IMR-90 (cell line): ENCODE results near the gene RPN1. TPM values are rescaled to one million over a fixed set of nuclear protein-coding genes. Genes with fewer than 3 reads are reported as not detected.

Experiments
- ATAC-seq: fragments of 200-7000 bp; cut with Tn5 transposase; 2 replicates; pipeline ENCODE4 v1.9.1; 2020; ENCODE audit warnings: low read depth, mild to moderate bottlenecking, moderate library complexity
- BruUV-seq: library from RNA; stranded (reverse); fragments of 400-500 nt; replicated peaks from 2 replicates; lab custom pipeline; 2021; lab: Mats Ljungman, UMichigan
- CTCF ChIA-PET: fragments of 300-600 bp; formaldehyde crosslinking; extraction: SDS; loops from one replicate; lab custom pipeline; 2021; ENCODE audit warnings: antibody characterized with exemption; lab: Yijun Ruan, JAX
- POLR2A ChIA-PET: fragments of 300-600 bp; sonication (Branson Sonifier 250); formaldehyde crosslinking; loops from one replicate; lab custom pipeline; 2022; ENCODE audit warnings: antibody characterized with exemption; ENCODE audit not compliant: unreplicated experiment; lab: Charles Lee
- DNase-seq: peaks from one replicate; pipeline ENCODE4 v3.0.0; 2013
- H2AFZ ChIP-seq: replicated peaks from 2 replicates; pipeline ENCODE3; 2013; ENCODE audit warnings: low read length, mild to moderate bottlenecking; ENCODE audit not compliant: poor library complexity
- H2AK5ac ChIP-seq: 2 replicates; pipeline ENCODE4 v1.6.1; 2013; ENCODE audit warnings: low read depth, low read length, inconsistent platforms
- H2AK9ac ChIP-seq: replicated peaks from 2 replicates; pipeline ENCODE3; 2013; ENCODE audit warnings: mild to moderate bottlenecking, low read depth, low read length, moderate library complexity; ENCODE audit not compliant: poor library complexity
- H2BK120ac ChIP-seq: 2 replicates; pipeline ENCODE4 v1.6.1; 2013; ENCODE audit warnings: low read depth, low read length, inconsistent platforms
- H2BK15ac ChIP-seq: 3 replicates; pipeline ENCODE4 v1.6.1; 2013; ENCODE audit warnings: low read depth, low read length, inconsistent platforms
- H2BK20ac ChIP-seq: 2 replicates; pipeline ENCODE4 v1.6.1; 2013; ENCODE audit warnings: low read depth, mild to moderate bottlenecking, inconsistent platforms, low read length, moderate library complexity
- H2BK5ac ChIP-seq: 2 replicates; pipeline ENCODE4 v1.6.1; 2013; ENCODE audit warnings: mild to moderate bottlenecking, low read depth, low read length, inconsistent platforms; ENCODE audit not compliant: poor library complexity, severe bottlenecking
- H3K14ac ChIP-seq: replicated peaks from 2 replicates; pipeline ENCODE4 v1.6.1; 2013; ENCODE audit warnings: low read depth, low read length, inconsistent platforms
- H3K18ac ChIP-seq: 2 replicates; pipeline ENCODE4 v1.6.1; 2013; ENCODE audit warnings: low read depth, low read length, control low read depth
- H3K23ac ChIP-seq: 2 replicates; pipeline ENCODE4 v1.6.1; 2013; ENCODE audit warnings: low read depth, low read length, inconsistent platforms
- H3K27ac ChIP-seq: 2 replicates; pipeline ENCODE4 v1.5.1; 2013; ENCODE audit warnings: mild to moderate bottlenecking, control low read depth, low read length; ENCODE audit not compliant: insufficient read depth
- H3K27me3 ChIP-seq: 2 replicates; pipeline ENCODE4 v1.6.1; 2013; ENCODE audit warnings: low read length; ENCODE audit not compliant: control insufficient read depth, insufficient read depth
- H3K36me3 ChIP-seq: 2 replicates; pipeline ENCODE4 v1.6.1; 2013; ENCODE audit warnings: low read length, mixed read lengths; ENCODE audit not compliant: control insufficient read depth, insufficient read depth
- H3K4ac ChIP-seq: 2 replicates; pipeline ENCODE4 v1.6.1; 2013; ENCODE audit warnings: low read depth, low read length, inconsistent platforms
- H3K4me1 ChIP-seq: 2 replicates; pipeline ENCODE4 v1.6.1; 2013; ENCODE audit warnings: low read length, mixed read lengths; ENCODE audit not compliant: control insufficient read depth, insufficient read depth
- H3K4me2 ChIP-seq: 2 replicates; pipeline ENCODE4 v1.6.1; 2013; ENCODE audit warnings: low read depth, mild to moderate bottlenecking, control low read depth, low read length, moderate library complexity
- H3K4me3 ChIP-seq: 2 replicates; pipeline ENCODE4 v1.5.1; 2013; ENCODE audit warnings: low read depth, mild to moderate bottlenecking, control low read depth, low read length, moderate library complexity; ENCODE audit not compliant: insufficient read depth
- H3K56ac ChIP-seq: 2 replicates; pipeline ENCODE4 v1.6.1; 2013; ENCODE audit warnings: low read length, inconsistent platforms; ENCODE audit not compliant: insufficient read depth; ENCODE audit errors: extremely low read depth
- H3K79me1 ChIP-seq, 2 experiments: 2 replicates each; pipeline ENCODE4 v1.6.1; 2013; ENCODE audit warnings: low read length in 2 of 2, inconsistent platforms in 1 of 2, low read depth in 1 of 2
- H3K9ac ChIP-seq: 2 replicates; pipeline ENCODE4 v1.6.1; 2013; ENCODE audit warnings: low read depth, low read length, control low read depth
- H3K9me1 ChIP-seq: 2 replicates; pipeline ENCODE4 v1.6.1; 2013; ENCODE audit warnings: low read length, inconsistent platforms; ENCODE audit not compliant: insufficient read depth
- H3K9me3 ChIP-seq: 2 replicates; pipeline ENCODE4 v1.6.1; 2013; ENCODE audit warnings: low read length; ENCODE audit not compliant: control insufficient read depth, insufficient read depth
- H4K20me1 ChIP-seq: 2 replicates; pipeline ENCODE4 v1.6.1; 2013; ENCODE audit warnings: low read length, inconsistent platforms; ENCODE audit not compliant: insufficient read depth
- H4K5ac ChIP-seq: 2 replicates; pipeline ENCODE4 v1.6.1; 2013; ENCODE audit warnings: mild to moderate bottlenecking, low read depth, low read length, control low read depth
- H4K8ac ChIP-seq, 2 experiments: 2 replicates each; pipeline ENCODE4 v1.6.1; 2013; ENCODE audit warnings: low read depth in 2 of 2, low read length in 2 of 2, control low read depth in 1 of 2, inconsistent platforms in 1 of 2
- H4K91ac ChIP-seq: 2 replicates; pipeline ENCODE4 v1.6.1; 2013; ENCODE audit warnings: low read depth, low read length, inconsistent platforms; ENCODE audit not compliant: insufficient read depth
- CEBPB ChIP-seq: IDR thresholded peaks from 2 replicates; pipeline ENCODE4 v1.6.1; 2012; ENCODE audit warnings: low read depth, low read length, improper control_type of control experiment
- RCOR1 ChIP-seq: IDR thresholded peaks from 2 replicates; pipeline ENCODE4 v1.6.1; 2012; ENCODE audit warnings: mild to moderate bottlenecking, low read length, improper control_type of control experiment; ENCODE audit not compliant: insufficient replicate concordance
- WGBS, 2 experiments: methylation state at CpG; one replicate each; pipeline versions ENCODE4 v1.1.5 to v1.1.7; 2013; ENCODE audit warnings: missing lambda C conversion rate in 2 of 2; ENCODE audit not compliant: insufficient read length in 1 of 2; ENCODE audit errors: extremely low coverage in 2 of 2; 5-methylcytosine and 5-hydroxymethylcytosine counted together
- dilution Hi-C: fragments of 300-500 bp; cut with HindIII; formaldehyde crosslinking; loops from one replicate; pipeline ENCODE4 v1.14.3; 2018; ENCODE audit warnings: low sequenced_read_pairs; ENCODE audit not compliant: unreplicated experiment
- in situ Hi-C: fragments of 300-500 bp; cut with MboI; formaldehyde crosslinking; loops from 3 replicates; pipeline ENCODE4 v1.14.3; 2019; ENCODE audit warnings: low sequenced_read_pairs, inconsistent platforms, mixed read lengths
- intact Hi-C: fragments of 100-400 bp; cut with micrococcal nuclease; formaldehyde crosslinking; loops from 2 replicates; pipeline ENCODE4 v1.10.0; 2022
- polyA plus RNA-seq, 3 experiments: library from polyadenylated mRNA; depleted of rRNA; stranded (reverse); fragments of >200 nt; gene quantifications; 2 replicates each; pipeline ENCODE4 v1.2.3, GENCODE V29; 2012; ENCODE audit warnings: low replicate concordance in 1 of 3
- total RNA-seq: library from RNA; depleted of rRNA; stranded (reverse); fragments of >200 nt; gene quantifications from 2 replicates; pipeline ENCODE4 v1.2.3, GENCODE V29; 2012

The RPN1 gene
- total and polyA plus RNA-seq, 2 of the 4 experiments (the other 2 are of a cell fraction): 252 to 736 TPM

DNA sequence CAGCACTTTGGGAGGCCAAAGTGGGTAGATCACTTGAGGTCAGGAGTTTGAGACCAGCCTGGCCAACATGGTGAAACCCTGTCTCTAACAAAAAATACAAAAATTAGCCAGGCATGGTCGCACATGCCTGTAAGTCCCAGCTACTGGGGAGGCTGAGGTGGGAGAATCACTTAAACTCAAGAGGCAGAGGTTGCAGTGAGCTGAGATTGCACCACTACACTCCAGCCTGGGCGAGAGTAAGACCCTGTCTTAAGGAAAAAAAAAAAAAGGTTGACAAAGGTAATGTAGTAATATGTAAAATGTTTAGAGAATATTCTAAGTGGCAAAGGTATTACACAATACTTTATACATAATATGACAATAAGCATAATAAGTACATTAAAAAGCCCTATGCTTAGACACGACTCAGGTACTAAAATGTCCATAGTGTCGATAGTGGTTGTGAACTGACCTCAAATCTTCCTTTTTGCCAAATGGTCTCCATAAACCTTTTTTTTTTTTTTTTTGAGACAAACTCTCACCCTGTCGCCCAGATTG is 16.5 kb downstream of the RPN1 start:
- ATAC-seq (no peak), DNase-seq (no peak)
- no peak overlapping the region for H2BK15ac ChIP-seq
- BruUV-seq: no TSS peak
- H2AK5ac ChIP-seq: no peak overlapping the region
- H3K79me1 ChIP-seq: peaks cover 25 to 55% of the 10 kb centered on the region in 2 experiments
- no peak overlapping the region for H3K4me3 ChIP-seq
- H2BK5ac ChIP-seq: no peak overlapping the region
- no peak overlapping the region for H4K91ac ChIP-seq
- no peak overlapping the region for H4K5ac ChIP-seq
- no peak overlapping the region for H4K8ac ChIP-seq
- H3K9me3 ChIP-seq: no peaks in the 10 kb centered on the region
- H3K14ac ChIP-seq: no peak overlapping the region
- H3K9ac ChIP-seq: no peak overlapping the region
- WGBS, 2 experiments: no CpG with 5 or more reads among the region's 5 CpGs
- H2BK120ac ChIP-seq: no peak overlapping the region
- in situ Hi-C loops (no loop called here), intact Hi-C loops (no loop called here), dilution Hi-C loops (no loop called here)
- no peak overlapping the region for H3K18ac ChIP-seq
- peaks cover 50% of the 10 kb centered on the region for H4K20me1 ChIP-seq
- ChIA-PET CTCF (no interaction called here), POLR2A (no interaction called here)
- H2AFZ ChIP-seq: no peak overlapping the region
- no peak overlapping the region for H3K23ac ChIP-seq
- H3K9me1 ChIP-seq: peaks cover 6% of the 10 kb centered on the region
- no peaks in the 10 kb centered on the region for H3K4me1 ChIP-seq
- peaks cover 43% of the 10 kb centered on the region for H3K36me3 ChIP-seq
- no peak overlapping the region for H3K27ac ChIP-seq
- H3K4me2 ChIP-seq: no peak overlapping the region
- no peak overlapping the region for H2BK20ac ChIP-seq
- TF ChIP-seq RCOR1 (no peak), CEBPB (peak; percentile 74)
- H3K27me3 ChIP-seq: no peaks in the 10 kb centered on the region
- no peak overlapping the region for H3K56ac ChIP-seq
- no peak overlapping the region for H3K4ac ChIP-seq
- H2AK9ac ChIP-seq: no peak overlapping the region
